ENCODE measurements around the gene CYTH3. TPM values are rescaled to one million over a fixed set of nuclear protein-coding genes. Genes with fewer than 3 reads are reported as not detected.
"Not testable (repeated sequence)": the region's sequence is repeated elsewhere in the genome, so short reads cannot be mapped to it uniquely, and the experiment has no call there.

Gene CYTH3
- total RNA-seq, 1 experiment from 2014 or later: 29.1 TPM

GRCh38 chr7:6197801-6198551 lies 74.4 kb downstream of the CYTH3 start:
- TF ChIP-seq CTCF (IDR thresholded peaks at IDR 0.05; ENCODE audit: insufficient read depth in 1 of 2, low read depth in 1 of 2, low read length in 1 of 2, severe bottlenecking in 1 of 2, unreplicated experiment in 1 of 2): no peak
- Histone ChIP-seq H3K4me1 (no peaks in the 10 kb centered on the region), H3K9me3 (no peaks in the 10 kb centered on the region), H3K36me3 (ENCODE audit: control insufficient read depth, insufficient read depth, low read length) (no peaks in the 10 kb centered on the region), H3K4me3 (ENCODE audit: low read depth, low read length) (no peak overlapping the region), H3K27me3 (replicated peaks; ENCODE audit: control insufficient read depth, insufficient read depth, low read length) (no peaks in the 10 kb centered on the region)
- intact Hi-C loops (cut with micrococcal nuclease; ENCODE audit: unreplicated experiment): no loop called here
- no peak overlapping the region for H3K27ac Mint-ChIP-seq (ENCODE audit: unreplicated experiment)
- no peaks in the 10 kb centered on the region for H3K27me3 Mint-ChIP-seq (ENCODE audit: insufficient read depth, unreplicated experiment)
- POLR2A ChIA-PET: interaction anchor here (0.6 kb wide), 1 partner anchor 85 kb away, joined by 3 read pairs; no protein-coding TSS in a partner anchor
- CTCF ChIA-PET: no interaction called here
- H3K36me3 Mint-ChIP-seq (ENCODE audit: insufficient read depth, unreplicated experiment): no peaks in the 10 kb centered on the region
- no peak for DNase-seq
- H3K9me3 Mint-ChIP-seq (ENCODE audit: unreplicated experiment): no peaks in the 10 kb centered on the region
- H3K4me1 Mint-ChIP-seq (ENCODE audit: low read depth, unreplicated experiment): peaks cover 7% of the 10 kb centered on the region
- no TSS peak for BruUV-seq (replicated peaks)
- no peak overlapping the region for H3K4me3 Mint-ChIP-seq (ENCODE audit: unreplicated experiment)

DNA sequence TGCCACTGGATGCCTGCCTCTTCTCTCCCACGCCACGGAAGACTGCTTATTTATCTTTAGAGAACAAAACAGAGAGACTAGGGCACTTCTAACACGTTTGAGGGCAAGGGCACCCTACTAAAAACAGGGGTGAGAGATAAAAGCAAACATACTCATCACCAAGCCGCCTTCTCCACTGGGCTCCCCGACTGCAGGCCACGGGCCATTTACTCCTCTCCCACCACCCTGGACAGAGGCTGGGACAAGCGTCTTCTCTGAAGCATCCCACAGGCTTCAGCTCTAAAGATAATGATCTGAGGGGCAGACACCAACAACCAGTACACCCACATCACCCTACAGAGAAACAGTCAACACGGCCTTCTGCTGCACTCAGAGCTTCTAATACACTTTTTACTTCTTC lies 78.7 kb downstream of the CYTH3 start:
- Histone ChIP-seq H3K4me1 (no peaks in the 10 kb centered on the region), H3K36me3 (ENCODE audit: control insufficient read depth, insufficient read depth, low read length) (no peaks in the 10 kb centered on the region), H3K4me3 (ENCODE audit: low read depth, low read length) (no peak overlapping the region), H3K27me3 (replicated peaks; ENCODE audit: control insufficient read depth, insufficient read depth, low read length) (no peaks in the 10 kb centered on the region), H3K9me3 (no peaks in the 10 kb centered on the region)
- no peak for DNase-seq
- ChIA-PET POLR2A (no interaction called here), CTCF (no interaction called here)
- Mint-ChIP-seq H3K4me3 (ENCODE audit: unreplicated experiment) (no peak overlapping the region), H3K9me3 (ENCODE audit: unreplicated experiment) (no peaks in the 10 kb centered on the region), H3K4me1 (ENCODE audit: low read depth, unreplicated experiment) (no peaks in the 10 kb centered on the region), H3K36me3 (ENCODE audit: insufficient read depth, unreplicated experiment) (no peaks in the 10 kb centered on the region), H3K27ac (ENCODE audit: unreplicated experiment) (no peak overlapping the region), H3K27me3 (ENCODE audit: insufficient read depth, unreplicated experiment) (no peaks in the 10 kb centered on the region)
- BruUV-seq (replicated peaks): no TSS peak
- TF ChIP-seq CTCF (IDR thresholded peaks at IDR 0.05; ENCODE audit: insufficient read depth in 1 of 2, low read depth in 1 of 2, low read length in 1 of 2, severe bottlenecking in 1 of 2, unreplicated experiment in 1 of 2): no peak
- intact Hi-C loops (cut with micrococcal nuclease; ENCODE audit: unreplicated experiment): no loop called here

DNA sequence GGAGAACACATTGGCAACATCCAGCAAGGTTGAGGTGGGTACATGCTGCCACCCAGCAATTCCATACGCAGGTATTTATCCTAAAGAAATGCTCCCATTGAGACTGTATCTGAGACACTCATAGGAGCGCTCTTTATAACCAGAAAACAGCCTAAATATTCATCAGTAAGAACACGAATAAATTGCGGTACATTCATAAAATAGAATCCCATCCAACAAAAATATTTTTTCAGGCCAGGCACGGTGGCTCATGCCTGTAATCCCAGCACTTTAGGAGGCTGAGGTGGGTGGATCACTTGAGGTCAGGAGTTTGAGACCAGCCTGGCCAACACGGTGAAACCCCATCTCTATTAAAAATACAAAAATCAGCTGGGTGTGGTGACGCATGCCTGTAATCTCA lies 81.9 kb downstream of the CYTH3 start:
- H3K9me3 ChIP-seq; H3K36me3 ChIP-seq (ENCODE audit: control insufficient read depth, insufficient read depth, low read length); H3K4me3 ChIP-seq (ENCODE audit: low read depth, low read length); intact Hi-C loops (cut with micrococcal nuclease; ENCODE audit: unreplicated experiment); DNase-seq; H3K4me3 Mint-ChIP-seq (ENCODE audit: unreplicated experiment); H3K4me1 ChIP-seq; CTCF ChIA-PET; H3K4me1 Mint-ChIP-seq (ENCODE audit: low read depth, unreplicated experiment); H3K36me3 Mint-ChIP-seq (ENCODE audit: insufficient read depth, unreplicated experiment); H3K27me3 ChIP-seq (replicated peaks; ENCODE audit: control insufficient read depth, insufficient read depth, low read length); H3K27ac Mint-ChIP-seq (ENCODE audit: unreplicated experiment); H3K9me3 Mint-ChIP-seq (ENCODE audit: unreplicated experiment); BruUV-seq (replicated peaks); H3K27me3 Mint-ChIP-seq (ENCODE audit: insufficient read depth, unreplicated experiment); POLR2A ChIA-PET: not testable (repeated sequence)
